CD4-positive, alpha-beta T cell treated with Interleukin-10 for 1 hour (primary cell): ENCODE results near the gene EFCC1.
"Not testable (repeated sequence)": the region's sequence is repeated elsewhere in the genome, so short reads cannot be mapped to it uniquely, and the experiment has no call there.

Experiments used
- DNase-seq: peaks from one replicate; pipeline ENCODE4 v3.0.0-alpha.2; 2020

Gene EFCC1

DNA sequence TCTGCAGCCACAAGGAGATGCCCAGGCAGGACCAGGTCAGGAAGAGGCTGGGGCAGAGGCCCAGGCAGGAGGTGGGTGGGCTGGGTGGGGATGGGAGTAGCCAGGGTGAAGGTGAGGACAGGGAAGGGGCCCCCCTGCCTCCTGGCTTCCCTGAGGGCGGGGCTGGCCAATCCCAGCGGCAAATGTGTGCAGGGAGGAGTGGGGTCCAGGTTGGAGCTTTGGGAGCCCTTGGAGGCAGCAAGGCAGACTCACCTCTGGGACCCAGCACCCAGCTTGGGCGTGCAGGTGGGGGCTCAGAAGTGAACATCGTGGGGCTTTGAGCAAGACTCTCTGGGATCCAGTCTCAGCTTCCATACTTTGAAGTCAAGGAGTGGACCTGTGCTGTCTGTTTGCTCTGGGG lies 84.7 kb downstream of the EFCC1 start:
- no peak for DNase-seq

DNA sequence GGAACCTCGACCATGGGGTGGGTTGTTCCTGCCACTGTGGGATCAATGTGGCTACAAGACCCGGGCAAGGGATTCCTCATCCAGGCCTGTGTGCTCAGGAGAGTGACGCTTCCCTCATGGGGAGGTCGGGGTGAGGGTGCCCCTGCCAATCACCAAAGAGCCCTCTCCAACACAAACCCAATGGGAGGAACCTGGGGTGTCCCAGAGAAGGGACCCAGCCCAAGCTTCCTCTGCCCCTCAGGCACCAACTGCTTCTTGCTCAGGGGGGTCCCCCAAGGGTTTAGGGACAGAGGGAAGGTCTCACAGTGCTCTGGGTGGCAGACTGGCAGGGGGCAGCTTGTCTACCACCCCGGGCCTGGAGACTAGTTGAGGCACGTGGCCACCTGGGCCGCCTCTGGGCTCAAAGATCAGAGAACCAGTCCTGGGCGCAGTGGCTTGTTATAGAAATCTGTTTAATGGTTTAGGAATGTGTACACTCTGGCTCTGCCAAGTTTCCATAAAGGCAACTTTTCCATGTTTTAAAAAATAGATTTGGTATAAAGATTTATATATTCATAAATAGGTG lies 86.1 kb downstream of the EFCC1 start:
- DNase-seq, result no peak

DNA sequence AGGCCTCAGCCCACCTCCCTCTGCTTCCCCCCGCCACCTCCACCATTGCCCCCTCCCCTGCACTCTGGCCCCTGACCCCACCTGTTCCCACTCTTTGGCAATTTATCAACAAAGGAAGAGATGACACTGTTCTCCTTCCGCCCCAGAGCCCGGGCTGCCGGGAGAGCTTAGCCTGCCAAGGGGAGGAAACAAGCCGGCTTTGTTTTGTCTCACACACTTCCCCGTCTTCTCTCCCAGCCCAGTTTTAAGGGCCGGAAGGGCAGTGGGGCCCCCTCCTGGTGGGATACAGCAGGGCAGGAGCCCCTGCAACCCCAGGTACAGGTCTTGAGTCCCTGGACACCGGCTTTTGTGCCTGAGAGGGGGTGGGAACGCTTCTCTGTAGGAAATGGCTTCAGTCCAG lies 86.8 kb downstream of the EFCC1 start:
- peak; percentile 31 for DNase-seq

- not testable (repeated sequence) for DNase-seq
These were observed 87.2 kb downstream of the EFCC1 start for GRCh38 chr3:129088312-129088711.
